Body of pancreas (tissue), 4 donors: ENCODE results near the gene ASCC2.

Experiments used
- CTCF ChIP-seq, 7 experiments: fragments of 450-650 bp in 4 of 7; fragments of 200-600 bp in 3 of 7; sonication (generic) in 3 of 7; IDR thresholded peaks; one replicate each; pipeline ENCODE4 v1.5.1; 2016 to 2019; ENCODE audit warnings: antibody characterized with exemption in 7 of 7
- POLR2A ChIP-seq, 3 donors: fragments of 450-650 bp; IDR thresholded peaks; one replicate each; pipeline ENCODE4 v1.6.1; 2016; ENCODE audit warnings: antibody characterized with exemption in 3 of 3, mild to moderate bottlenecking in 2 of 3

GRCh38 chr22:29877620-29878019, 39.5 kb upstream of the ASCC2 start:
- TF ChIP-seq CTCF (IDR thresholded peaks at IDR 0.05): no peak
- TF ChIP-seq POLR2A (IDR thresholded peaks at IDR 0.05): no peak
